Measurements from ENCODE around the gene BRD1.

BRD1 gene

GRCh38 chr22:49827853-49828598 lies at the start of gene BRD1:
Gene BRD1 (minus strand): TSS chr22:49827873. CDS start chr22:49824317, 3,556 bp downstream.
- DNase-seq: peak; percentile 54

GRCh38 chr22:49873228-49873940 lies 45.7 kb upstream of the BRD1 start:
- no peak for DNase-seq

DNA sequence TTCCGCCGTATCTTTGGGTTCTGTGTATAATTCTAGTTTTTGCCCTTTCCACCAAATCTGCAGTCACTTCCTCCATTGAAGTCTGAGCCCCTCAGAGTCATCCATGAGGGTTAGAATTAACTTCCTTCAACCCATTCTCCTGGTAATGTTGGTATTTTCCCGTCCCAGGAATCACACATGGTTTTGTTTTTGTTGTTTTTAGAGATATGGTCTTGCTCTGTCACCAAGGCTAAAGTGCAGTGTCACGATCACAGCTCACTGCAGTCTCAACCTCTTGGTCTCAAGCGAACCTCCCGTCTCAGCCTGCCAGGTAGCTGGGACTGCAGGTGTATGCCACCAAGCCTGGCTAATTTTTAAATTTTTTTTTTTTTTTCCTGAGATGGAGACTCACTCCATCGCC lies 44.7 kb upstream of the BRD1 start:
- no peak for DNase-seq

DNA sequence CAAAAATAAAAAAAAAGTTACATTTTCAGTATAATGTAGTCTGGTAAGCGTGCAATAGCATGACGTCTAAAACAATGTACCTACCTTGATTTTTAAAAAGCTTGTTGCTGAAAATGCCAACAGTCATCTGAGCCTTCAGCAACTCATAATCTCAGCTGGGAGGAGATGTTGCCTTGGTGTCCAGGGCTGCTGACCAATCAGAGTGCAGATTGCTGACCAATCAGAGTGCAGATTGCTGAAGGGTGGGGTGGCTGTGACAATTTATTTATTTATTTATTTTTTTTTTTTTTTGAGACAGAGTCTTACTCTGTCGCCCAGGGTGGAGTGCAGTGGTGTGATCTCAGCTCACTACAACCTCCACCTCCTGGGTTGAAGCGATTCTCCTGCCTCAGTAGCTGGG lies 43.8 kb upstream of the BRD1 start:
- DNase-seq: no peak

- no peak for DNase-seq
These were observed 42.4 kb upstream of the BRD1 start for GRCh38 chr22:49869845-49870712.

DNA sequence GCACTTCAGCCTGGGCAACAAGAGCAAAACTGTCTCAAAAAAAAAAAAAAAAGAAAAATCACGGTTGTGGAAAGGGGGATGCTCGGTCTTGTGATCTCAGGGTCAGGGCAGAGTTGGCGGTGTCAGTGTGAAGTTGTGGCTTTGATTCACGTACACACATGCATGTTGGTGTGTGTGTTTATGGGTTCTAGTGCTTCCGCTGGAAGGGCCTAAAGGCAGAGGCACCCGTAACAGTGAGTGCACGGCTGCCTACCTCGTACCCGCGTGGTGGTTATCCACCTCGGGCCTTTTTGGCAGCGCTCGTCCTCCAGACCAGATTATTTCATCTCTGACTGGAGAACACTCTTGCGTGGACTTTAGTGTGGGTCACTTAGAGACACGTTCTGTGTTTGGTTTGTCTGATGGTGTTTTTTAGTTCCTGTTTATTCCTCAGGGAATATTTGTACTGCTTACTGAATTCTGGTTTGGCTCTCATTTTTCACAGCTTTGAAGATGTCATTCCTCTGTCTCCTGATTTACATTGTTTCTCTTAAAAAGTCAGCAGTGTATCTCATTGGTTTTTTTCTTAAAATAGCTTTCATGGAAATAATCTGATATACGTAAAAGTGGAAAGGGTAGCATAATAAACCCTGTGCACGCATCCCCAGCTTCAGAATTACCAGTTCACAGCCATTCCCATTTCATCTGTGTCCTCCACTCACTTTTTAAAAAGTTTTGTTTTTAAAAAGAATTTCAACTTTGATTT lies 41.6 kb upstream of the BRD1 start:
- no peak for DNase-seq

DNA sequence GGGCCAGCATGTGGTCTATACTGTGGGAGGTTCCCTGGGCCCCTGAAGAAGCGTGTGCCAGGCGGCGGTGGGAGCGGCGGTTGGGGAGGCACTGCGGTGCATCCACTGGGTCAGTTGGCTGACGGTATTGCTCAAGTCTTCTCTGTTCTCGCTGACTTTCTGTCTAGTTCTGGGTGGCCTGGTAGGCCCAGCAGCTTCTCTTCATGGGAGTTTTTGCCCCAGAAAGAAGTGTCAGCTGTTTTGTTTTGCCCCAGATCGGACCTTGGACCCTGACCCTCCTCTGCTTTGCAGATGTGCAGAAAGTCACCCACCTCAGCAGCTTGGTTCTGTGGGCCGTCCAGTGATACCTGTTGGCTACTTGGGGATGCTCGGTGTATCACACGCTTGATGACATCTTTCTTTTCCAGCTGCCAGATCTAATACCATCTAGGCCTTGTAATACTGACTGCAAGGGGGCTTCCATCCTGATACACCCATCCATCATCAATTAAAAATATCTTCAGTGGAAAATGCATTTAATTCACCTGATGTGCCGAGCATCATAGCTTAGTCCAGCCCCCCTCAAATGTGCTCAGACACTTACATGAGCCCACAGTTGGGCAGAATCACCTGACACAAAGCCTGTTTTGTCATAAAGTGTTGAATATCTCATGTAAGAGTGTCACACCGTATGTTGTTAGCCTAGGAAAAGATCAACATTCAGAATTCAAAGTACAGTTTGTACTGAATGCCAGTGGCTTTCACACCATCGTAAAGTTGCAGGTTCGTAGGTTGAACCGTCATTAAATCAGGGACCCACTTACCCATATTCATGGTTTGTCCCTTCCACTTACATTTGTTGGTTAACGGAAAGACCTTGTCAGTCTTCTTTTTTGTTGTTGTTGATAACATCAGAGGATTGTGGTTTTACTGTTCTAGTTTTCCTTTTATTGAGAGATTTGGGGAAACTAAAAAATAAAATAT lies 39.9 kb upstream of the BRD1 start:
- DNase-seq: no peak

GRCh38 chr22:49866646-49867045 lies 39.0 kb upstream of the BRD1 start:
- no peak for DNase-seq

- no peak for DNase-seq
These were observed 38.5 kb upstream of the BRD1 start for GRCh38 chr22:49866134-49866533.

GRCh38 chr22:49865156-49865555 lies 37.5 kb upstream of the BRD1 start:
- DNase-seq: no peak

DNA sequence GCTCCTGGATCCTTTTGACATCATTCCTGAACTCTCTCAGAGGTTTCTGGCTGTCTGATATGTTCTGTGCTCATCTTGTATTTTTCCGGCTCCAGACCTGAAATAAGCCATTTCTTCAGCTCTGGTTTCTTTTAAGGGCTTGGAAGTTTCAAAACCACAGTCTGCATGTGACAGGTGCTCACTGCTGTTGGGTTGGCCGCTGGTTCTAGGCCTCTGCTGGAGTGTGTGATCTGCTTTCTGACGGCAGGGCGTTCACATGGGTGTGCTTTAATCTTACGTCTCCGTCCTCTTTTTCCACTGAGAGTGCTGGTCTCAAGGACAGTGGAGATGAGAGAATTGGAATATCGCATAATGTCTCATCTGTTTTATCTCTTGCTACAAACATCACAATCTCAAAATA lies 36.3 kb upstream of the BRD1 start:
- DNase-seq: no peak

DNA sequence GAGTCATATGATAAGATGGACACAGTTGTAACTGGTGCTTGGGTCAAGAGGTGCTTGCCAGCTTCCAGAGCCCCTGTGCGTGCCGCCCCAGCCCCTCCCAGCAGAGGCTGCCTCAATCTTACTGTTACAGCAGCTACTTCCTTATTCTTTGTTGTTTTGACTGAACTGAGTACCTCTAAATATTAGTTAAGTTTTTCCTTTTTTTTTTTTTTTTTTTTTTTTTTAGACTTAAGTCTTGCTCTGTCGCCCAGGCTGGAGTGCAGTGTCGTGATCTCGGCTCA lies 34.8 kb upstream of the BRD1 start:
- no peak for DNase-seq

DNA sequence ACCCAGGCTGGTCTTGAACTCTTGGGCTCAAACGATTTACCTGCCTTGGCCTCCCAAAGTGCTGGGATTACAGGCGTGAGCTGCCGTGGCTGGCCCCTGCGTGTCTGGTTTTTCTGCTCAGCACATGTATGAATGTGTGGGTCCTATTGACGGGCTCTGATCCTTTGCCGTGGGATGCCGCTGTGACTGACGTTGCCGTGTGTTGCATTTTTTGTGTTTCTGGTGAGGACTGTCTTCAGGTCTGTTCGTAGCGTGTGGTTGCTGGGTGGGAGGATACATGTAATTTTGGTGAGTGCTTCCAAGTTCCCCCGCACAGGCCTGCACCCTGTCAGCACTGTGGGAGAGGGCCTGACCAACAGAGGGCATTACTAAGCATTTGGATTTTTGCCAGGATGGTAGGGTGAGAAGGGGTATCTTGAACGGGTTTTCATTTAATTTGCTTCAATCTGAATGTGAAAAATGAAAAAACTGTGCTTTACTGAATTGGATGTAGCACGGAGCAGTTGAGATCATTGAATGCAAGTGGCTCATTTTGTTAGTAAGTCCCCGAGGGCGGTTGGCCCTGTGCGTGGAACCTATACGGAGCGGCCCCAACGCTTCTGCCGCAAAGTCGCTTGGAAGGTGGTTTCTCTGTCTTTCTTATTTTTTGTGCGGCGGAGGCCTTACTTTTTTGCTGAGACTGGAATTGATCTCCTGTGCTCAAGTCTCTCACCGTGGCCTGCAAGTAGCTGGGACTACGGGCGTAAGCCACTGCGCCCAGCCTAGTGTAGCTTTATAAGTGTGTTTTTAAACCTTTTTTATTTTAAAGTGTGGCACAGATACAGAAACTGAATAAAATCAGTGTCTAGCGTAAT lies 34.2 kb upstream of the BRD1 start:
- DNase-seq: no peak

GRCh38 chr22:49858827-49859226 lies 31.2 kb upstream of the BRD1 start:
- DNase-seq: no peak

DNA sequence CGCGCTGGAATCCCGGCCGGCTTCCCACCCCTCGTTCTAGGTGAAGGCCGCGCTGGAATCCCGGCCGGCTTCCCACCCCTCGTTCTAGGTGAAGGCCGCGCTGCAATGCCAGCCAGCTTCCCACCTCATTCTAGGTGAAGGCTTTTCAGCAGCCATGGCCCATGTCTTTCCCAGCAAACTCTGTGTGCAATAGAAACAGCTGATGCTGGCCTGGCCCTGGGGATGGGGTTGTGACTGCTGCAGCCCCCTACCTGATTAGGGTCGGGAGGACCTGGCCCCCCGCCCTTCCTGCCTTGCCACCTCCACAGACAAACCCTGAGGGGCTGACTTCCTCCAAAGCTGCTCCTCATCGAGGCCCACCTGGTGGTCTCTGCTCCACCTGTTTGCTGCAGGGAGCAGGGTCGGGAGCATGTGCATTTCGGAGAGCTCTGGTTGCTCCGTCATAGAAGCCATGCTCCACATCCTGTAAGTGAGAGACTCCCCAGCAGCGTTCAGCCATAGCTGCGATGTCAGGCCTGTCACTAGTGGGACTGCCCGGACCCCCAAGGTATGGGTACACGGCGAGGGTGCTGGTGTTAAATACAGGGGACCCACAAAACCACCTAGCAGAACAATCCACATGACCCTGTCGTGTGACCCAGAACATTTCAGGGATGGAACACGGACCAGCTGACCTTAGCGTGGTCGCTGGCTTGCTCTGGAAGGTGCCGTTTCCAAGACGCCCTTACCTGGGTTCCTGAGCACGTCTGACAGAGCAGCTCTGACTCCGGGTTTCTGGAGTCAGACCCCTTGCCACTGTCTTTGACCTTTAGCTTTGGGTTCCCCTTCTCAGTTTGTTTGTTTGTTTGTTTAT lies 29.3 kb upstream of the BRD1 start:
- no peak for DNase-seq

DNA sequence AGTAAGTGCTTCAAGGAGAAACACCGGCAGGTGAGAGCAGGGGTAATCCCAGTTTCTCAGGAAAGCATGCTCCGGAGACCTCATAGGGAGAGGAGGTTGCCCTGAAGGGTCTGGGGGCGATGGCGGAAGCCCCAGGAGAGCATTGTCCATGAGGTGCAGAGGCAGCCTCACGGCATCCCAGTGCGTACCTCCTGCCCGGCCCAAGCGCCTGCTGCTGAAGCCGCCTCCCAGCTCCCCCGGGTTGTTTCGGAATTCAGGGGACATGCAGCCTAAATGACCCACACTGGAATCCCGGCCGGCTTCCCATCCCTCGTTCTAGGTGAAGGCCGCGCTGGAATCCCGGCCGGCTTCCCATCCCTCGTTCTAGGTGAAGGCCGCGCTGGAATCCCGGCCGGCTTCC lies 28.7 kb upstream of the BRD1 start:
- DNase-seq: no peak

DNA sequence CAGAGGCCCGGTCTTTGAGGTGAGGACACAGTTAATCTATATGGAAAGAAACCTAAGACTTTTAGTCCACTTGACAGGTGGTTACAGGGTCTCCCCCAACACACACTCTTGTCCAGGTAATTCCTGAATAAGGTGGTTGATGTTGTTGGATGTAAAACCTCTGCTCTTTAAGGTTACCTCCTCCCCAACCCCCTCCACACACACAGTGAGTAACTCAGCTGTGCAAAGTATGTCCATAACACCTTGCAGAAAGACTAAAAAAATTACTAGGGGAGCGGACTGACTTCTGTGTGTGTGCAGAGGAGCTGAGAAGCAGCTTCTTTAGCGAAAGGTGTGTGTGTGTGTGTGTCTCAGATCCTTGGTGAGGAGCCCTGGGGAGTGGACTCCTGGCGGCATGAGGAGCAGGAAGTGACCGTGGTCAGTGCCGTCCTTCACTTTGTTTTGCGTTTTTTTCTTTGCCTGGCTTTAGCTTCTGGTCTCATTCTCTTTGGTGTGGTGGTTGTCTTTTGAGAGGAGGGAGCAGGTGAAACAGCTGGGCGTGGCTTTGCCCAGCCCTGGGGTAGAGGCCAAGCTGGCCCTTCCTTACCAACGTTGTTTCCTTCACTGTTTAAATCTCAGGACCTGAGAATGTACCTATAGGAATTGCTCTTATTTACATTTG lies 27.7 kb upstream of the BRD1 start:
- DNase-seq: no peak

- DNase-seq: no peak
These were observed 26.5 kb upstream of the BRD1 start for GRCh38 chr22:49853981-49854831.

Data from COR-L47 (cell line).